SU-DHL-6 (cell line): ENCODE data around the gene TECTA.

Source experiments
- H2AFZ ChIP-seq: fragments of 200-600 bp; sonication (generic); 2 replicates; pipeline ENCODE4 v1.6.1; 2014; ENCODE audit warnings: low read depth, mild to moderate bottlenecking, moderate library complexity, mixed read lengths, antibody characterized with exemption, low read length; ENCODE audit not compliant: severe bottlenecking
- H3F3A ChIP-seq: fragments of 200-600 bp; shearing (Covaris generic); 2 replicates; pipeline ENCODE4 v1.6.0; 2016; ENCODE audit warnings: antibody characterized with exemption, mild to moderate bottlenecking; ENCODE audit not compliant: insufficient read depth
- H3K27ac ChIP-seq: fragments of 200-600 bp; sonication (generic); 2 replicates; pipeline ENCODE4 v1.5.1; 2016; ENCODE audit warnings: low read depth, mild to moderate bottlenecking, low read length, moderate library complexity, mixed read lengths
- H3K27me3 ChIP-seq: fragments of 200-600 bp; sonication (generic), shearing (Covaris generic); 2 replicates; pipeline ENCODE4 v1.6.0; 2014; ENCODE audit warnings: mild to moderate bottlenecking, low read length
- H3K36me3 ChIP-seq: fragments of 200-600 bp; sonication (generic); 2 replicates; pipeline ENCODE4 v1.6.1; 2014; ENCODE audit warnings: mild to moderate bottlenecking, low read length, mixed read lengths
- H3K4me2 ChIP-seq: fragments of 300-600, 200-600 bp; shearing (Covaris generic), sonication (generic); 2 replicates; pipeline ENCODE4 v1.6.0; 2014; ENCODE audit warnings: low read length, low read depth, mild to moderate bottlenecking; ENCODE audit not compliant: poor library complexity, severe bottlenecking
- H3K4me3 ChIP-seq: fragments of 200-600 bp; sonication (generic); 2 replicates; pipeline ENCODE4 v1.5.1; 2014; ENCODE audit warnings: antibody characterized with exemption, low read length, mild to moderate bottlenecking, mixed read lengths; ENCODE audit not compliant: insufficient read depth, poor library complexity, severe bottlenecking
- H3K79me2 ChIP-seq: fragments of 200-600 bp; sonication (generic); 2 replicates; pipeline ENCODE4 v1.6.1; 2014; ENCODE audit warnings: mild to moderate bottlenecking, low read length, moderate library complexity; ENCODE audit not compliant: insufficient read depth
- H3K9ac ChIP-seq: fragments of 200-600 bp; sonication (generic); 2 replicates; pipeline ENCODE4 v1.7.0; 2014; ENCODE audit warnings: mild to moderate bottlenecking, low read length
- H3K9me2 ChIP-seq: fragments of 200-600 bp; sonication (generic); replicated peaks from 2 replicates; pipeline ENCODE4 v1.6.1; 2014; ENCODE audit warnings: low read length; ENCODE audit not compliant: insufficient read depth
- H3K9me3 ChIP-seq: fragments of 200-600 bp; sonication (generic); 2 replicates; pipeline ENCODE4 v1.6.1; 2014; ENCODE audit warnings: low read length, mixed read lengths; ENCODE audit not compliant: insufficient read depth
- H4K20me1 ChIP-seq: fragments of 200-600 bp; sonication (generic); 2 replicates; pipeline ENCODE4 v1.6.1; 2014; ENCODE audit warnings: low read depth, mild to moderate bottlenecking, antibody characterized with exemption, low read length, moderate library complexity, mixed read lengths
- CTCF ChIP-seq: fragments of 200-600 bp; sonication (generic); IDR thresholded peaks from one replicate; pipeline ENCODE4 v1.5.1; 2017; ENCODE audit warnings: antibody characterized with exemption, mild to moderate bottlenecking, low read length, moderate library complexity; ENCODE audit not compliant: insufficient read depth, poor library complexity, severe bottlenecking
- EZH2phosphoT487 ChIP-seq: fragments of 200-600 bp; sonication (generic), shearing (Covaris generic); conservative IDR thresholded peaks from 2 replicates; pipeline ENCODE4 v1.6.1; 2018; ENCODE audit warnings: mild to moderate bottlenecking, antibody characterized with exemption, low read length, moderate library complexity, mixed read lengths

The TECTA gene

DNA sequence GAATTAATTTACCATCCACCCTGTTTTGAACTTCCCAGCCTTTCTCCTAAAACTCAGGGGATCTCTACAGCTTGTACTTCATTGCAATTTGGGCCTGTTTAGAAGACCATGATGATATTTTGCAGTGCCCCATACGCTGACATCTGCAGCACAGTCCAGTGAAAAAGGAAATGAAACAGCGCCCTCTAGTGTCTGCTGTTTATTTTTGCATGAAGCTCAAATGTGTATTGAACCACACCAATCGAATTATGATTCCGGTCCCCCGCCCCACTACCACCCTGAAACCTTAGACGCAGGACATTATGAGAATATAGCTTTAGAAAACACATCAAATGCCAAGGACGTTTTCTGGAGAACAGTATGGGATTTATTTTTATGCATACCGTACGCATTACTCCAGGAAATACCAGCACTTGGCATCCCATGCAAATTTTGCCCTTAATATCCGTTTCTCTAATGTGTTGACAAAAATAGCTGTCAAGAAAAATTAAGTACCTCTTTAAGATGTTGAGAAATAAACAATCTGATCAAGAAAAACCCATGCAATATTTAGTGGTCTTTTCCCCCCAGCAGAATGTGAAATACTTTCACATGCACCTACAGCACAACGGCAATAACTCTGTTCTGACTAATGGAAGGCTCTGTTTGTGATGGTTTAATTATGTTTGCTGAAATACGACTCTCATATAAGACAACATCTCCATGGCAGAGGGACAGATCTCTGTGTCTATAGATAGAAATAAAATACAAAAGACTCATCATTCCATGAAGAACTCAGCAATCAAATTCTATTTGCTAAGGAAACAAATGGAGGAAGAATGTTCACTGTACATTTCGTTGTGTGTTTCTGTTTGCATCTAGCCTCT lies 93.9 kb downstream of the TECTA start:
- Histone ChIP-seq H3K9me2 (no peaks in the 10 kb centered on the region), H3K4me2 (peak overlapping the region; percentile 35), H3K79me2 (no peaks in the 10 kb centered on the region), H3K9me3 (no peaks in the 10 kb centered on the region), H2AFZ (no peak overlapping the region), H4K20me1 (no peaks in the 10 kb centered on the region), H3K27ac (no peak overlapping the region), H3K9ac (no peak overlapping the region), H3F3A (no peaks in the 10 kb centered on the region), H3K36me3 (no peaks in the 10 kb centered on the region), H3K27me3 (no peaks in the 10 kb centered on the region), H3K4me3 (no peak overlapping the region)
- TF ChIP-seq CTCF (peak; percentile 79), EZH2phosphoT487 (no peak)

DNA sequence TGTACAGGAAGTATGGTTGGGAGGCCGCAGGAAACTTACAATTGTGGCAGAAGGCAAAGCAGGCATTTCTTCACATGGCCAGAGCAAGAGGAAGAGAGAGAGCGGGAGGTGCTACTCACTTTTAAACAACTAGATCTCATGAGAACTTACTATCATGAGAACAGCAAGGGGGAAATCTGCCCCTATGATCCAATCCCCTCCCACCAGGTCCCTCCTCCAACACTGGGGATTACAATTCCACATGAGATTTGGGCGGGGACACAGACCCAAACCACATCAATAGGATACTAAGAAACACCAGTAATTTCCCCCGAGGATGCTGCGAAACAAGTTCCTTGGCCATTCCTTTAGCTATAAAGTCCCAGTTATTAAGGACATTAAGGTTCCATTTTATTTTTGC lies 97.4 kb downstream of the TECTA start:
- no peak overlapping the region for H3K4me3 ChIP-seq
- no peaks in the 10 kb centered on the region for H3K9me3 ChIP-seq
- no peaks in the 10 kb centered on the region for H4K20me1 ChIP-seq
- no peak overlapping the region for H3K4me2 ChIP-seq
- H3K79me2 ChIP-seq = no peaks in the 10 kb centered on the region
- H3K36me3 ChIP-seq = no peaks in the 10 kb centered on the region
- no peak overlapping the region for H2AFZ ChIP-seq
- no peaks in the 10 kb centered on the region for H3K9me2 ChIP-seq
- H3K27me3 ChIP-seq = no peaks in the 10 kb centered on the region
- H3K27ac ChIP-seq = no peak overlapping the region
- no peaks in the 10 kb centered on the region for H3F3A ChIP-seq
- no peak overlapping the region for H3K9ac ChIP-seq
- no peak for TF ChIP-seq EZH2phosphoT487
- no peak for TF ChIP-seq CTCF

- no peak overlapping the region for H2AFZ ChIP-seq
- H3K9ac ChIP-seq = no peak overlapping the region
- no peaks in the 10 kb centered on the region for H4K20me1 ChIP-seq
- TF ChIP-seq EZH2phosphoT487 (no peak), CTCF (no peak)
- H3F3A ChIP-seq = no peaks in the 10 kb centered on the region
- H3K4me3 ChIP-seq = no peak overlapping the region
- no peaks in the 10 kb centered on the region for H3K9me2 ChIP-seq
- H3K9me3 ChIP-seq = no peaks in the 10 kb centered on the region
- no peak overlapping the region for H3K27ac ChIP-seq
- H3K4me2 ChIP-seq = no peak overlapping the region
- no peaks in the 10 kb centered on the region for H3K27me3 ChIP-seq
- H3K79me2 ChIP-seq = no peaks in the 10 kb centered on the region
- no peaks in the 10 kb centered on the region for H3K36me3 ChIP-seq
Observed at GRCh38 chr11:121199516-121199915, 98.5 kb downstream of the TECTA start.
